Stomach (tissue), 4 donors: ENCODE data around the gene LAMC2.

Experiments used
- POLR2A ChIP-seq, 4 donors: fragments of 450-650 bp; IDR thresholded peaks; one replicate each; pipeline ENCODE4 v1.6.1; 2016; ENCODE audit warnings: antibody characterized with exemption in 4 of 4, control low read depth in 2 of 4, mild to moderate bottlenecking in 1 of 4, moderate library complexity in 1 of 4
- POLR2AphosphoS5 ChIP-seq, 3 donors: sonication (generic); formaldehyde crosslinking; IDR thresholded peaks; one replicate each; pipeline ENCODE4 v1.6.1; 2016; ENCODE audit warnings: antibody characterized with exemption in 3 of 3
- TF ChIP-seq, protein P1 (sequence below), 7 experiments: fragments of 450-650 bp in 4 of 7; fragments of 200-600 bp in 3 of 7; sonication (generic) in 3 of 7; IDR thresholded peaks; one replicate each; pipeline ENCODE4 v1.5.1; 2016 to 2019; ENCODE audit warnings: antibody characterized with exemption in 7 of 7, control low read depth in 2 of 7, mild to moderate bottlenecking in 1 of 7

DNA sequence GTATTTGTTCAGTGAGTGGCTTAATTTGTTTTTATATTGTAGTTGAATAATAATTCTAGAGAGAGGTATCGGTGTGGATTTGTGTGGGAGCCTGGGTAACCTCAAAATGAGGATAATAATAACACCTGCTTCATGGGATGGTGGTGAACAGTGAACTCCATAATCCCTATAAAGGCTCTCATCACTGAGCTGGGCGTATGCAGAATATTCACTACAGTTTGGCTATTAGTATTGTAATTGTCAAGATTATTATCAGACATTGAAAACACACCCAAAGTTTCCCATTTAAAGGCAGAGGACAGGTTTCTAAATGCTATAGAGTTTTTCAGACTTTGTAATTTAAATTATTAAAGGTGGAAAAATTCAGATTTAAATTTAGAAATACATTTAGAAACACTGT lies 7.0 kb upstream of the LAMC2 start:
- TF ChIP-seq POLR2AphosphoS5 (IDR thresholded peaks at IDR 0.05) (no peak), POLR2A (IDR thresholded peaks at IDR 0.05) (no peak)
- TF ChIP-seq, protein P1, sequence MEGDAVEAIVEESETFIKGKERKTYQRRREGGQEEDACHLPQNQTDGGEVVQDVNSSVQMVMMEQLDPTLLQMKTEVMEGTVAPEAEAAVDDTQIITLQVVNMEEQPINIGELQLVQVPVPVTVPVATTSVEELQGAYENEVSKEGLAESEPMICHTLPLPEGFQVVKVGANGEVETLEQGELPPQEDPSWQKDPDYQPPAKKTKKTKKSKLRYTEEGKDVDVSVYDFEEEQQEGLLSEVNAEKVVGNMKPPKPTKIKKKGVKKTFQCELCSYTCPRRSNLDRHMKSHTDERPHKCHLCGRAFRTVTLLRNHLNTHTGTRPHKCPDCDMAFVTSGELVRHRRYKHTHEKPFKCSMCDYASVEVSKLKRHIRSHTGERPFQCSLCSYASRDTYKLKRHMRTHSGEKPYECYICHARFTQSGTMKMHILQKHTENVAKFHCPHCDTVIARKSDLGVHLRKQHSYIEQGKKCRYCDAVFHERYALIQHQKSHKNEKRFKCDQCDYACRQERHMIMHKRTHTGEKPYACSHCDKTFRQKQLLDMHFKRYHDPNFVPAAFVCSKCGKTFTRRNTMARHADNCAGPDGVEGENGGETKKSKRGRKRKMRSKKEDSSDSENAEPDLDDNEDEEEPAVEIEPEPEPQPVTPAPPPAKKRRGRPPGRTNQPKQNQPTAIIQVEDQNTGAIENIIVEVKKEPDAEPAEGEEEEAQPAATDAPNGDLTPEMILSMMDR (IDR thresholded peaks at IDR 0.05): no peak
